Transverse colon (tissue), 4 donors: ENCODE results near the gene TMEM131L. TPM values are rescaled to one million over a fixed set of nuclear protein-coding genes. Genes with fewer than 3 reads are reported as not detected.
"Not testable (repeated sequence)": the region's sequence is repeated elsewhere in the genome, so short reads cannot be mapped to it uniquely, and the experiment has no call there.

Source experiments
- DNase-seq: peaks from one replicate; pipeline ENCODE4 v3.0.0-alpha.2; 2019
- H3K27ac ChIP-seq, 4 donors: fragments of 200-600 bp; sonication (generic); 2 replicates each; pipeline ENCODE4 v1.5.1; 2016 to 2018; ENCODE audit warnings: inconsistent platforms in 4 of 4
- H3K27me3 ChIP-seq: fragments of 200-600 bp; sonication (generic); 2 replicates; pipeline ENCODE4 v1.5.1; 2017; ENCODE audit warnings: inconsistent platforms
- H3K36me3 ChIP-seq, 4 donors: fragments of 200-600 bp; sonication (generic); 2 replicates each; pipeline ENCODE4 v1.5.1; 2017 to 2019; ENCODE audit warnings: inconsistent platforms in 4 of 4
- H3K4me1 ChIP-seq, 4 donors: fragments of 200-600 bp; sonication (generic); 2 replicates each; pipeline ENCODE4 v1.5.1; 2017 to 2020; ENCODE audit warnings: inconsistent platforms in 4 of 4
- H3K4me3 ChIP-seq, 4 donors: fragments of 200-600 bp; sonication (generic); 1 replicate in 1 of 4; 2 replicates in 3 of 4; pipeline versions ENCODE4 v1.5.1 to v1.6.1; 2017 to 2019; ENCODE audit warnings: inconsistent platforms in 4 of 4
- H3K9me3 ChIP-seq, 2 donors: fragments of 200-600 bp; sonication (generic); 2 replicates each; pipeline ENCODE4 v1.5.1; 2017 to 2019; ENCODE audit warnings: inconsistent platforms in 2 of 2
- EP300 ChIP-seq: sonication (generic); formaldehyde crosslinking; IDR thresholded peaks from one replicate; pipeline ENCODE4 v1.6.1; 2017; ENCODE audit warnings: antibody characterized with exemption, low read depth
- POLR2A ChIP-seq: fragments of 450-650 bp; IDR thresholded peaks from one replicate; pipeline ENCODE4 v1.6.1; 2016; ENCODE audit warnings: antibody characterized with exemption, mild to moderate bottlenecking, moderate library complexity
- POLR2AphosphoS5 ChIP-seq, 3 donors: sonication (generic); formaldehyde crosslinking; IDR thresholded peaks; one replicate each; pipeline ENCODE4 v1.6.1; 2016; ENCODE audit warnings: antibody characterized with exemption in 3 of 3
- WGBS, 2 donors: methylation state at CpG; one replicate each; pipeline ENCODE4 v1.1.5; 2018; ENCODE audit warnings: low coverage in 1 of 2; 5-methylcytosine and 5-hydroxymethylcytosine counted together
- in situ Hi-C, 4 donors: fragments of 200-750 bp; cut with MboI; loops; one replicate each; pipeline versions ENCODE4 v1.15.0 to v1.15.1; 2017; ENCODE audit warnings: low sequenced_read_pairs in 3 of 4, low pct_ligation_motif_present in 1 of 4, low pct_unique_long_range_greater_than_20kb in 1 of 4
- intact Hi-C: fragments of 100-400 bp; cut with DNase I; formaldehyde crosslinking; loops from one replicate; pipeline ENCODE4 v1.15.1; 2023; ENCODE audit warnings: low total_unique reads
- total RNA-seq, 4 donors: library from RNA; depleted of rRNA; stranded (reverse); fragments of >200 nt; gene quantifications; one replicate each; pipeline ENCODE4 v1.1.0, GENCODE V29; 2016
- TF ChIP-seq, protein P1 (sequence below), 5 experiments: fragments of 200-600 bp in 3 of 5; fragments of 450-650 bp in 2 of 5; sonication (generic) in 3 of 5; IDR thresholded peaks; 1 replicate in 2 of 5; 2 replicates in 3 of 5; pipeline ENCODE4 v1.5.1; 2016 to 2017; ENCODE audit warnings: antibody characterized with exemption in 5 of 5, inconsistent platforms in 3 of 5, mild to moderate bottlenecking in 2 of 5, moderate library complexity in 1 of 5

The TMEM131L gene
- total RNA-seq, 4 donors from 2014 or later, result 5.2 to 14.8 (median 8.3) TPM

DNA sequence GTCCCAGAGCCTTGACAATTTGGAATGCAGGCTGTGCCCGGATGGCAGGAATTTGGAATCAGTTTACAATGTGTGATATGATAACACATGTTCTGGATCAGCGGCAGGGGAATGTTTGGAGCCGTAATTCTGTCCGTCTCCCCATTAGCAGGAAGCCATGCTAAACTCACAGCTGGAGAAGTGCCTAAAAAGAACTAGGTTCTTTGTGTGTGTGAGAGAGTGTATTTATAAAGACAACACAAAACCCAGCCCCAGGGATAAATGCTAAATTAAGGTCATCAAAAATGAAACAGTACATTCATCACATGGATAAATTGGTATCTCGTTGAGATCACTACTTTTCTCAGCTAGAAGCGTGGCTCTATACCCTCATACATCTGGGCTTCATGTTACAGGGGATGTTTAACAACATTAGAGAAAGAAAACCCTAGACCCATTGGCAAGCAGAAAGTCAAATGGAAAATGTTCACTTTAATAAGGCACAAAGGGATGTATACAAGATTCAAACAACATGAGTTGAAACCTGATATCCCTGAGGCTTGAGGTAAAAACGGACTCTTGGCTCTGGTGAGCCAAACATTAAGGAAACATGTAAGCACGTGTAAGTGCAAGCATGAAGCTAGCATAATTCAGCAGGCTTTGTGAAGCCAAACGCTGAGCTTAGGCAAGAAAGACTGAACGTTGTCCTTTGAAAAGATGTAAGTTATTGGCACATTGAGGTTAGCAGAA is 18.0 kb upstream of the TMEM131L start:
- no peaks in the 10 kb centered on the region for H3K36me3 ChIP-seq
- peaks cover 0 to 11% (median 0%) of the 10 kb centered on the region in 4 donors for H3K4me1 ChIP-seq
- in situ Hi-C loops, result no loop called here
- H3K27me3 ChIP-seq, result no peaks in the 10 kb centered on the region
- H3K4me3 ChIP-seq, result no peak overlapping the region
- H3K27ac ChIP-seq, result no peak overlapping the region
- intact Hi-C loops, result no loop called here
- DNase-seq, result no peak
- 48 to 51% methylated on average over 9 to 10 of the region's 10 CpGs for WGBS, 2 donors
- H3K9me3 ChIP-seq, result no peaks in the 10 kb centered on the region
- TF ChIP-seq POLR2A (no peak), EP300 (no peak)
- TF ChIP-seq, protein P1, sequence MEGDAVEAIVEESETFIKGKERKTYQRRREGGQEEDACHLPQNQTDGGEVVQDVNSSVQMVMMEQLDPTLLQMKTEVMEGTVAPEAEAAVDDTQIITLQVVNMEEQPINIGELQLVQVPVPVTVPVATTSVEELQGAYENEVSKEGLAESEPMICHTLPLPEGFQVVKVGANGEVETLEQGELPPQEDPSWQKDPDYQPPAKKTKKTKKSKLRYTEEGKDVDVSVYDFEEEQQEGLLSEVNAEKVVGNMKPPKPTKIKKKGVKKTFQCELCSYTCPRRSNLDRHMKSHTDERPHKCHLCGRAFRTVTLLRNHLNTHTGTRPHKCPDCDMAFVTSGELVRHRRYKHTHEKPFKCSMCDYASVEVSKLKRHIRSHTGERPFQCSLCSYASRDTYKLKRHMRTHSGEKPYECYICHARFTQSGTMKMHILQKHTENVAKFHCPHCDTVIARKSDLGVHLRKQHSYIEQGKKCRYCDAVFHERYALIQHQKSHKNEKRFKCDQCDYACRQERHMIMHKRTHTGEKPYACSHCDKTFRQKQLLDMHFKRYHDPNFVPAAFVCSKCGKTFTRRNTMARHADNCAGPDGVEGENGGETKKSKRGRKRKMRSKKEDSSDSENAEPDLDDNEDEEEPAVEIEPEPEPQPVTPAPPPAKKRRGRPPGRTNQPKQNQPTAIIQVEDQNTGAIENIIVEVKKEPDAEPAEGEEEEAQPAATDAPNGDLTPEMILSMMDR (IDR thresholded peaks at IDR 0.05), result no peak

DNA sequence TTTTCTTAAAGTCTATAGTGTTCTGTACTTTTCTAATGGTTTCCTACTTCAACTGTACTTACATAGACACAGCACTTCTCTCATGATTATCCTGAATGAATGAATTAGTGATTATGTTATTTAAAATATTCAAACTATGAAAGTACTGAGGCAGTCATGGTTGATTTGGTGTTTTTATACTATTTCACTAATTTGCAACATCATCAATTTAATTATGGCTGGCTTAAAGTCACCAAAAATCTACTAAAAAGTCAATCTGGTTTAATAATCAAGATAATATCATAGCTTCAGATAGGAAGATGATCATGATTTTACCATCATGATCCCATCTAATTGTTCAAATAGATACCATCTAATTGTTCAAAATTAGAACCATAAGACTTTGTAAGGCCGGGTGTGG is 16.8 kb upstream of the TMEM131L start:
- TF ChIP-seq, protein P1 (IDR thresholded peaks at IDR 0.05), result no peak
- TF ChIP-seq POLR2AphosphoS5 (IDR thresholded peaks at IDR 0.05) (no peak), EP300 (no peak), POLR2A (no peak)
- in situ Hi-C loops, result no loop called here
- Histone ChIP-seq H3K27me3 (no peaks in the 10 kb centered on the region), H3K4me3 (no peak overlapping the region), H3K9me3 (no peaks in the 10 kb centered on the region), H3K36me3 (no peaks in the 10 kb centered on the region), H3K27ac (no peak overlapping the region), H3K4me1 (peaks cover 0 to 11% (median 0%) of the 10 kb centered on the region in 4 donors)
- intact Hi-C loops, result no loop called here
- 100% methylated on average over 1 of the region's 1 CpG for WGBS, 2 donors
- no peak for DNase-seq

DNA sequence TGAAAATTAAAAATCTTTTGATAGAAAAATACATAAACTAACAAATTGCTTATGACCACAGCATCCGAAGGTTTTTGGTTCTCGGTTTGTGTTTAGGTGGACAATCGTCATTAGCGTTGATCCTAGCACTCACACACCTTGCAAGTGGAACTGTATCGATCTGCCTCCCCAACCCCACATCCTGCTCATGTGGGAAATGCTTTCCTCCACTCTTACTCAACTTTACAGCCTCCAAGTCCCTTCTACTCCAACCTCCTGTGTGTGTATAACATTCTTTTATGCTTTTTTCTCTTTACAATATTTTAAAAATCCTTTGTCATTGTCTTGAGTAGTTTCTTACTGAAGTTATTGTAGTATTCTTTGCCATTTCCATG is 15.6 kb upstream of the TMEM131L start:
- TF ChIP-seq POLR2A, result no peak
- no peak for TF ChIP-seq POLR2AphosphoS5 (IDR thresholded peaks at IDR 0.05)
- TF ChIP-seq, protein P1 (IDR thresholded peaks at IDR 0.05), result no peak
- TF ChIP-seq EP300, result no peak
- 66 to 83% methylated on average over 5 of the region's 5 CpGs for WGBS, 2 donors
- no peak for DNase-seq
- in situ Hi-C loops, result no loop called here
- no peaks in the 10 kb centered on the region for H3K9me3 ChIP-seq
- H3K4me1 ChIP-seq, result peaks cover 0 to 11% (median 0%) of the 10 kb centered on the region in 4 donors
- intact Hi-C loops, result loop anchor here (10.0 kb wide), 1 partner anchor 124 kb away; no protein-coding TSS in a partner anchor
- peak overlapping the region in 2 of 4 donors; percentile 14 to 23 for H3K27ac ChIP-seq
- no peak overlapping the region for H3K4me3 ChIP-seq
- H3K36me3 ChIP-seq, result no peaks in the 10 kb centered on the region
- H3K27me3 ChIP-seq, result no peaks in the 10 kb centered on the region

DNA sequence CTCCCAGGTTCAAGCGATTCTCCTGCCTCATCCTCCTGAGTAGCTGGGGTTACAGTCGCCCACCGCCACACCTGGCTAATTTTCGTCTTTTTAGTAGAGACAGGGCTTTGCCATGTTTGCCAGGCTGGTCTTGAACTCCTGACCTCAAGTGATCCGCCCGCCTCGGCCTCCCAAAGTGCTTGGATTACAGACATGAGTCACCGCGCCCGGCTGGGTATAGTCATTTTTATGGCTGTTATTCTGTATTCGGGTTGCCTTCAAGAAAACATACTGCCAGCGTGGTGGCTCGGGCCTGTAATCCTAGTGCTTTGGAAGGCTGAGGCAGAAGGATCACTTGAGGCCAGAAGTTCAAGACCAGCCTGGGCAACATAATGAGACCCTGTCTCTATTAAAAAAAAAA is 15.0 kb upstream of the TMEM131L start:
- WGBS, 2 donors, result 57 to 81% methylated on average over 11 to 13 of the region's 13 CpGs
- intact Hi-C loops, result loop anchor here (10.0 kb wide), 1 partner anchor 124 kb away; no protein-coding TSS in a partner anchor
- DNase-seq, in situ Hi-C loops, H3K36me3 ChIP-seq, H3K9me3 ChIP-seq, H3K27ac ChIP-seq, H3K27me3 ChIP-seq, H3K4me3 ChIP-seq: not testable (repeated sequence)
- H3K4me1 ChIP-seq, result peaks cover 0 to 11% (median 0%) of the 10 kb centered on the region in 4 donors
